HepG2 (cell line): ENCODE data around the gene CCT3. TPM values are rescaled to one million over a fixed set of nuclear protein-coding genes. Genes with fewer than 3 reads are reported as not detected.

Experiments
- AHDC1 ChIP-seq: sonication (generic); formaldehyde crosslinking; IDR thresholded peaks from 2 replicates; pipeline ENCODE4 v1.5.1; 2020; ENCODE audit warnings: mild to moderate bottlenecking, missing genetic modification reagents, borderline replicate concordance
- BORCS8-MEF2B ChIP-seq: sonication (generic); formaldehyde crosslinking; IDR thresholded peaks from 2 replicates; pipeline ENCODE4 v1.8.0; 2022; ENCODE audit warnings: mild to moderate bottlenecking, missing genetic modification reagents
- DNMT1 ChIP-seq: sonication (generic); formaldehyde crosslinking; IDR thresholded peaks from 2 replicates; pipeline ENCODE4 v1.5.1; 2020; ENCODE audit warnings: mild to moderate bottlenecking, missing genetic modification reagents
- FOXP1 ChIP-seq, 2 experiments: fragments of 450-650 bp in 1 of 2; IDR thresholded peaks; 2 replicates each; pipeline ENCODE4 v1.6.1; 2017 to 2018; ENCODE audit warnings: antibody characterized with exemption in 1 of 2
- GATAD1 ChIP-seq: IDR thresholded peaks from 2 replicates; pipeline ENCODE4 v1.6.1; 2016; ENCODE audit warnings: missing genetic modification reagents, missing compliant biosample characterization
- HMGXB4 ChIP-seq, 2 experiments: sonication (generic) in 1 of 2; formaldehyde crosslinking in 1 of 2; IDR thresholded peaks; 2 replicates each; pipeline versions ENCODE4 v1.4.0 to v1.6.1; 2018 to 2020; ENCODE audit warnings: missing genetic modification reagents in 2 of 2, borderline replicate concordance in 1 of 2, low read depth in 1 of 2, mild to moderate bottlenecking in 1 of 2, missing biosample characterization in 1 of 2
- HNRNPL ChIP-seq: fragments of 200-400 bp; formaldehyde crosslinking; IDR thresholded peaks from 2 replicates; pipeline ENCODE4 v1.6.1; 2017; ENCODE audit warnings: mild to moderate bottlenecking, low read depth, low read length
- JARID2 ChIP-seq: sonication (generic); formaldehyde crosslinking; IDR thresholded peaks from 2 replicates; pipeline ENCODE4 v1.8.1; 2023; ENCODE audit warnings: missing genetic modification reagents, inconsistent platforms; ENCODE audit not compliant: insufficient replicate concordance
- KAT8 ChIP-seq: IDR thresholded peaks from 2 replicates; pipeline ENCODE4 v1.6.1; 2016; ENCODE audit warnings: missing genetic modification reagents, missing compliant biosample characterization
- LCORL ChIP-seq, 2 experiments: fragments of 450-650 bp in 1 of 2; sonication (generic) in 1 of 2; formaldehyde crosslinking in 1 of 2; IDR thresholded peaks; 2 replicates each; pipeline versions ENCODE4 v1.5.0 to v1.6.1; 2017 to 2020; ENCODE audit warnings: antibody characterized with exemption in 1 of 2, missing genetic modification reagents in 1 of 2
- RARA ChIP-seq: IDR thresholded peaks from 2 replicates; pipeline ENCODE4 v1.6.1; 2016; ENCODE audit warnings: missing genetic modification reagents, missing compliant biosample characterization
- SIN3A ChIP-seq: IDR thresholded peaks from 2 replicates; pipeline ENCODE4 v1.6.1; 2011; ENCODE audit warnings: low read depth, mild to moderate bottlenecking, control low read depth, low read length, borderline replicate concordance
- YEATS4 ChIP-seq: sonication (generic); formaldehyde crosslinking; IDR thresholded peaks from 2 replicates; pipeline ENCODE4 v1.4.0; 2020; ENCODE audit warnings: missing genetic modification reagents, borderline replicate concordance
- ZNF280D ChIP-seq: sonication (generic); formaldehyde crosslinking; IDR thresholded peaks from 2 replicates; pipeline ENCODE4 v1.5.1; 2020; ENCODE audit warnings: mild to moderate bottlenecking, missing genetic modification reagents
- ZNF30 ChIP-seq: sonication (generic); formaldehyde crosslinking; IDR thresholded peaks from 2 replicates; pipeline ENCODE4 v1.5.0; 2020; ENCODE audit warnings: mild to moderate bottlenecking, missing genetic modification reagents
- ZNF703 ChIP-seq: sonication (generic); formaldehyde crosslinking; IDR thresholded peaks from 2 replicates; pipeline ENCODE4 v1.5.1; 2020; ENCODE audit warnings: missing genetic modification reagents, mild to moderate bottlenecking, moderate library complexity, borderline replicate concordance
- polyA plus RNA-seq, 8 experiments: library from polyadenylated mRNA; depleted of rRNA in 3 of 8; stranded (reverse) in 7 of 8; unstranded in 1 of 8; fragments of >200 nt; fragmentation: Illumina TruSeq in 4 of 8; extraction: Trizol in 4 of 8; gene quantifications; 2 replicates each; pipeline versions ENCODE4 v1.2.1 to v1.2.3, GENCODE V29; 2011 to 2016; ENCODE audit warnings: low read depth in 4 of 8, missing spikeins in 1 of 8, mixed read lengths in 1 of 8; ENCODE audit not compliant: insufficient read depth in 1 of 8
- total RNA-seq, 5 experiments: library from RNA; depleted of rRNA; stranded (reverse); fragments of >200 nt; fragmentation: Illumina TruSeq; extraction: Trizol; gene quantifications; 2 replicates each; pipeline ENCODE4 v1.2.3, GENCODE V29; 2016; ENCODE audit warnings: low read depth in 1 of 5

Gene CCT3
- total and polyA plus RNA-seq, 2 of the 13 experiments (the other 11 are each of a cell fraction or from before 2014, with no cell fraction given) = 319 to 615 TPM

DNA sequence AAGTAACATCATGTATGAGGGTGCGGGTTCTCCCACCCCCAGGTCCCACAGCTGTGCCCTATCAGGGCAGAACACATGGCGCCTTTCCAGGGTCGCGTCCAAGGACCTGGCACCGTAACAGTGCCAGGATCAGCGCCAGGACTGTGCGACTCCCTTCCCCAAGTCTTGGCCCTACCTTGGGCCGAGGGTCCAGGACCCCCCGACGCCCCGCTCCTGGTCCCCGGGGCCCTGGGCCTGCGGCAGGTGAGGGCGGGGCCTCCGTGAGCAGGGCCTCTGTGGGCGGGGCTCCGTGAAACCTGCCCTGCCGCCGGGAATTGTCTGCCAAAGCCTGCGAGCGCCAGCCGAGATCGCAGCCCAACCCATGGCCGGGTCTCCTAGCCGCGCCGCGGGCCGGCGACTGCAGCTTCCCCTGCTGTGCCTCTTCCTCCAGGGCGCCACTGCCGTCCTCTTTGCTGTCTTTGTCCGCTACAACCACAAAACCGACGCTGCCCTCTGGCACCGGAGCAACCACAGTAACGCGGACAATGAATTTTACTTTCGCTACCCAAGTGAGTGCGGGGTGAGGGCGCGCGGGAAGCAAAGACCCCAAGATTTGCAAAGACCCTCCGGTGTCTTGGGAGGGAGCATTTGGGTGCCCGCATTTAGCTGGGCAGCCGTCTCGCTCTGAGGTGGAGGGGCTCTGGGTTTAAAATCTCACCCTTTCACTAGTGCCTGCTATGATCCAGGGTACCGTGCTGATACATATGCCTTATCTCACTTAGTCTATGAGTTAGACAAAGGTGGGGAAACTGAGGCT is 31.0 kb upstream of the CCT3 start, which contains the start of gene RHBG (continued):
- TF ChIP-seq FOXP1 (IDR thresholded peaks at IDR 0.05) = no peak
- no peak for TF ChIP-seq FOXP1 (CRISPR knock-in tag; IDR thresholded peaks at IDR 0.05)
- TF ChIP-seq DNMT1 (CRISPR knock-in tag) = 0 out of 2 replicates have a peak, but pooled peaks have one; percentile 21
- TF ChIP-seq SIN3A = peak; percentile 73; the same call in 1 of the 2 replicates
- TF ChIP-seq JARID2 = peak; percentile 41
- no peak for TF ChIP-seq AHDC1 (CRISPR knock-in tag)
- peak; percentile 40; the same call in 1 of the 2 replicates for TF ChIP-seq YEATS4 (CRISPR knock-in tag)
- peak; percentile 86; the same call in 1 of the 2 replicates for TF ChIP-seq ZNF703
- peak; percentile 52 to 64; a peak in 2 of 4 replicates for TF ChIP-seq HMGXB4 (CRISPR knock-in tag; IDR thresholded peaks at IDR 0.05; ENCODE audit: borderline replicate concordance in 1 of 2, low read depth in 1 of 2)
- peak; percentile 44 for TF ChIP-seq RARA
- 0 out of 2 replicates have a peak, but pooled peaks have one; percentile 20 for TF ChIP-seq ZNF30
- TF ChIP-seq ZNF280D (CRISPR knock-in tag) = 0 out of 2 replicates have a peak, but pooled peaks have one; percentile 67
- TF ChIP-seq BORCS8-MEF2B (CRISPR knock-in tag) = 0 out of 2 replicates have a peak, but pooled peaks have one; percentile 16
- peak; percentile 69 for TF ChIP-seq HNRNPL
- no peak for TF ChIP-seq LCORL (IDR thresholded peaks at IDR 0.05)
- peak; percentile 51 for TF ChIP-seq LCORL (CRISPR knock-in tag; IDR thresholded peaks at IDR 0.05)
- peak; percentile 51; the same call in 1 of the 2 replicates for TF ChIP-seq KAT8 (CRISPR knock-in tag)
- TF ChIP-seq GATAD1 (CRISPR knock-in tag) = peak; percentile 48; the same call in 1 of the 2 replicates
